Measurements from ENCODE around the gene RTTN. TPM values are rescaled to one million over a fixed set of nuclear protein-coding genes. Genes with fewer than 3 reads are reported as not detected.
"Not testable (repeated sequence)": the region's sequence is repeated elsewhere in the genome, so short reads cannot be mapped to it uniquely, and the experiment has no call there.

Gene RTTN
- total RNA-seq, 2 experiments from 2014 or later, result 24.2 to 28.6 TPM

DNA sequence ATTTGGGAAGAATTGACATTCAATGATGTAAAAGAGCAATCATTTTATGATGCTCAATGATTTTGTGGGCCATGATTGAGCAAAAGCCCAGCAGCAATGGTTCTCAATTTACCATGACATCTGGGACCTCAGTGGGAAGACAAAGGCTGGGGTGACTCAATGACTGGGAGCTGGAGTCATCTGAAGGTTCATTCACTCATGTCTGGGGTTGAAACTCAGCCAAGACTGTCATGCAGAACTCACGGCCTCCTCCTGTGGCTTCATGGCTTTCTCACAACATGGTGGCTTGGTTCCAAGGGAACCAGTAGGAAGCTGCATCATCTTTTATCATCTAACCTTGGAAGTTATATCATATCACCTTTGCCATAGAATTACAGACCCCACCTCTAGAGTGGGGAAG lies 212.7 kb downstream of the RTTN start:
- H3K4me3 Mint-ChIP-seq, result no peak overlapping the region

DNA sequence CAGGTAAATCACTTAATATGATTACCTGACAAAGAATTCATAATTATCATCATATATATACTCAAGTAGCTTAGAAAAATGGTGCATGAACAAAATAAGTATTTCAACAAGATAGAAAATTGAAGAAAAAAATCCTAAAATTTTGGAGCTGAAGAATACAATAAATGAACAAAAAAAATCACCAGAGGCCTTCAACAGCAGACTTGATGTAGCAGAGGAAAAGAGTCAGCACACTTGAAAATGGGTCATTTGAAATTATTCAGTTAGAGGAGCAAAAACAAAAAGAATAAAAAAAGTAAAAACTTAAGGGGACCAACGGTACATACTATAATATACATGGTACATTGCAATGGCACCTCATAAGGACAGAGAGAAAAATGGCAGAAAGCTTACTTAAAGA lies 217.6 kb downstream of the RTTN start:
- peaks cover 47% of the 10 kb centered on the region for H3K36me3 Mint-ChIP-seq (ENCODE audit: low read depth)

More for the DNA sequence above, 212.7 kb downstream of the RTTN start:
- ChIA-PET CTCF (no interaction called here), POLR2A (no interaction called here)
- Mint-ChIP-seq H3K27ac (no peak overlapping the region), H3K27me3 (no peaks in the 10 kb centered on the region), H3K4me1 (peaks cover 6% of the 10 kb centered on the region), H3K36me3 (ENCODE audit: low read depth) (peaks cover 53% of the 10 kb centered on the region), H3K9me3 (peaks cover 25% of the 10 kb centered on the region)
- DNase-seq, result no peak

DNA sequence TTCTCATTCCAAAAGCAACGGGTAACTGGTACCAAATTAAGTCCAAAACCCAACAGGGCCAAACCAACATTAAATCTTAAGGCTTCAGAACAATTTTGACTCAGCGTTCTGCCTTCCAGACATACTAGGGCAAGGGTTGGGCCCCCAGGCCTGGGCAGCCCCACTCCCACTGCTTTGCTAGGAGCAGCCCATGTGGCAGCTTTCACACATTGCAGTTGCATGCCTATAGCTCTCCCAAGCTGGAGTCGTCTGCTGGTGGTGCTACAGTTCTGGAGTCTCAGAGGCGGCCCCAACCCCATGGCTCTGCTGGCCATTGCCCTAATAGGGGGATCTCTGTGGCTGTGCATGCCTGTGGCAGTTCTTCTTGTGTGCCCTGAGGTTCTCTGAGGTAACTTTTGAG lies 220.2 kb downstream of the RTTN start:
- CTCF ChIA-PET, result no interaction called here
- POLR2A ChIA-PET, result no interaction called here
- H3K27me3 Mint-ChIP-seq, result no peaks in the 10 kb centered on the region
- peaks cover 34% of the 10 kb centered on the region for H3K9me3 Mint-ChIP-seq
- DNase-seq, result no peak
- peaks cover 28% of the 10 kb centered on the region for H3K4me1 Mint-ChIP-seq
- H3K36me3 Mint-ChIP-seq (ENCODE audit: low read depth), result peaks cover 48% of the 10 kb centered on the region
- no peak overlapping the region for H3K4me3 Mint-ChIP-seq
- H3K27ac Mint-ChIP-seq, result no peak overlapping the region

More for the DNA sequence above, 217.6 kb downstream of the RTTN start:
- H3K27ac Mint-ChIP-seq, result no peak overlapping the region
- ChIA-PET POLR2A (no interaction called here), CTCF (interaction anchor here (0.5 kb wide), 1 partner anchor 96 kb away, joined by 3 read pairs; no protein-coding TSS in a partner anchor)
- no peak for DNase-seq
- H3K4me3 Mint-ChIP-seq, result no peak overlapping the region
- peaks cover 38% of the 10 kb centered on the region for H3K9me3 Mint-ChIP-seq
- H3K4me1 Mint-ChIP-seq, result peaks cover 2% of the 10 kb centered on the region
- no peaks in the 10 kb centered on the region for H3K27me3 Mint-ChIP-seq

DNA sequence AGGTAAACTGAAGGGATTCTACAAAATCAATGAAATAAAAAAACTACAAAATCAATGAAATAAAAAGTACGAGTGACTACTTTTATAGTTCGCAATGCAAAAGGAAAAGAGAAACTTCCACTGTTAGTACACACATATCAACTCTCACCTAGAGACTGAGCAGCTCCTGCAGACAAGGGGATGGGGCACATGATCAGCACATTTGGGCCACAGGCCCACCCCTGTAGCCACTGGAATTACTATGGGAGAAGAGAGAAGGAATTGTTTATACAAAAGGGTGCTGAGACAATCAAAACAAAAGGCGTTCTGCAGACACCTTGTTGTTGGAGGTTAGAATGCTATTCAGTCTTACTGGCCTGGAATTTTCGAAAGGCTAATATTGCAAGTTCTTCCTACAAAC lies 223.1 kb downstream of the RTTN start:
- H3K4me1 Mint-ChIP-seq, result peaks cover 47% of the 10 kb centered on the region
- CTCF ChIA-PET, result no interaction called here
- DNase-seq, result no peak
- no peaks in the 10 kb centered on the region for H3K27me3 Mint-ChIP-seq
- H3K9me3 Mint-ChIP-seq, result peaks cover 17% of the 10 kb centered on the region
- peaks cover 47% of the 10 kb centered on the region for H3K36me3 Mint-ChIP-seq (ENCODE audit: low read depth)
- H3K4me3 Mint-ChIP-seq, result no peak overlapping the region
- POLR2A ChIA-PET, result interaction anchor here (0.7 kb wide), 1 partner anchor 84 kb away, joined by 4 read pairs; no protein-coding TSS in a partner anchor
- H3K27ac Mint-ChIP-seq, result peak overlapping the region; percentile 57

DNA sequence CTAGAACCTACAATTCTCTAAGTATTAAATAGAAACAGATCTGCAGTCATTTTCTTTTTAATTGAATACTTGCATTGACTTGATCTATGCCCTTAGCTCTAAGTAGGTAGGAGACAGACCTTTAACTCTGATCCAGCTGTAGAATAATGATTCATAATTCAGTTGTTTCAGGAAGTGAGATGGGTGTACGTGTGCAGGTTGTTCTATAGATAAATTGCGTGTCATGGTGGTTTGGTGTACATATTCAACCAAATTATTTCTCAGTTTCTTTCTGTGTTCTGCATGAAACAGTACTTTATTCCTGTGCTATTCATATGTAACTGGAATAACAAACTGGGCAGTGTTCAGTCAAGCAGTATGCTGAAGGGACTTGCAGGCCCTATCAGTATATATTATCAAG lies 223.5 kb downstream of the RTTN start:
- H3K9me3 Mint-ChIP-seq, result peaks cover 18% of the 10 kb centered on the region

DNA sequence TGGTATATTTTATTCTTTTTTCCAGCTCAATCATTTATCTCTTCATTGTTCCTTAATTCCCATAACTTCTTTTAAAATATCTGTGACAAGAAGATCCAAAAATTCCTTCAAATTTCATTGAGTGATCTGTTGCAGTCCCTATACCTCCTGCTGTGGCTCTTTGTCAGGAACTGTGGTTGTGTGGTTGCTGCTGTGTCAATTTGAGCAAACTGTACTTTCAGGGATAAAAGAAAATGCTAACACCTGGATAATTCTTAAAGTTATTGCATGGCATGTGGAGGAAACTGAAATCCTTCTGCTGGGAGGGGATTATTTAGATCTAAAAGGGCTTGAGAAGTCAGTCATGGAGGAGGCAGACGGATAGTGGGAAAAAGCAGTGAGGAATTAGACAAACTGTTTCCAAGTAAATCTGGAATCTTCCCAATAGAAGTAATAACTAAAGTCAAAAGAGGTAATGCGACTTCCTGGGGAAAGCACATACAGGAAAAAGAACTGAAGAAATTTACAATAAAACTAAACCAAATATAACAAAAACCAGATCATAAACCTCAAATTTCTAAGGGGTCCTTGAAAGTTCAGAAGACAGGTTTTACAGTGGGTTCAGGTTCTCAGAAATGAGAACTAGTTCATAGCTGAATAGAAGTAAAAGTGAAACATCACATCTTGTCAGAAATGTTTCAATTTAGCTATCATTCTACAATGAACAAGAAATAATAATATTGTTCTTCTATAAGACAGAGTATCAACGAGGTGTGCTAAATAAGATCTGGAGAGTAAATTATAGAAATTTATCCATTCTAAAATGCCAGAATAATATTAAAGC lies 224.3 kb downstream of the RTTN start:
- H3K4me1 Mint-ChIP-seq, result peaks cover 47% of the 10 kb centered on the region
- peak overlapping the region; percentile 48 for H3K27ac Mint-ChIP-seq
- CTCF ChIA-PET, result interaction anchor here (0.6 kb wide), 1 partner anchor 19 kb away, joined by 4 read pairs; no protein-coding TSS in a partner anchor
- no peak overlapping the region for H3K4me3 Mint-ChIP-seq
- DNase-seq, result no peak
- H3K27me3 Mint-ChIP-seq, result no peaks in the 10 kb centered on the region
- H3K9me3 Mint-ChIP-seq, result peaks cover 22% of the 10 kb centered on the region
- H3K36me3 Mint-ChIP-seq (ENCODE audit: low read depth), result peaks cover 48% of the 10 kb centered on the region
- POLR2A ChIA-PET, result interaction anchor here (0.6 to 0.9 kb wide), 3 partner anchors 22 to 48 kb away, joined by 3 to 4 read pairs (median 3); no protein-coding TSS in a partner anchor

More for the DNA sequence above, 223.5 kb downstream of the RTTN start:
- POLR2A ChIA-PET, result interaction anchor here (0.7 to 0.9 kb wide), 2 partner anchors 23 to 84 kb away, joined by 3 to 4 read pairs; no protein-coding TSS in a partner anchor
- no peak for DNase-seq
- Mint-ChIP-seq H3K4me3 (no peak overlapping the region), H3K27ac (no peak overlapping the region), H3K4me1 (peaks cover 47% of the 10 kb centered on the region), H3K36me3 (ENCODE audit: low read depth) (peaks cover 47% of the 10 kb centered on the region), H3K27me3 (no peaks in the 10 kb centered on the region)
- CTCF ChIA-PET, result no interaction called here

DNA sequence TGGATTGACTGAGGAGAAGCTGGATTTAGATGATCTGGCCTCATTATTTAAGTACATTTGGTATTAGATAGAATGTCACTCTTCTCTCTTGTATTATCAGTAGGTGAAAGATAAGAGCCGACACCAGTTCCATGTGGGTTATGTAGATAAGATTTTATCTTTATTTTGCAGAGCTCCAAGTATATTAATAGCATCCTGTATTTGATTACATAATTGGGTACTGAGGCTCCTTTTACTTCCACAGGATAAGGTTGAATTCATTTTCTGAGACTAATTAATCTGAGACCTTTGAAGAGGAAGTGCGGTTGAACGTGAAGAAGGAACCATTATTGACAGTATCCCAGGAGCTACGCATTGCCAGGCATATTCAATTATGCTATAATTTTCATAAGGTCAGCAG lies 225.0 kb downstream of the RTTN start:
- DNase-seq, result no peak
- CTCF ChIA-PET, result interaction anchor here (0.6 kb wide), 1 partner anchor 19 kb away, joined by 4 read pairs; no protein-coding TSS in a partner anchor
- Mint-ChIP-seq H3K36me3 (ENCODE audit: low read depth) (peaks cover 51% of the 10 kb centered on the region), H3K9me3 (peaks cover 24% of the 10 kb centered on the region), H3K27ac (no peak overlapping the region), H3K4me1 (peaks cover 47% of the 10 kb centered on the region), H3K4me3 (no peak overlapping the region), H3K27me3 (no peaks in the 10 kb centered on the region)
- POLR2A ChIA-PET, result no interaction called here

DNA sequence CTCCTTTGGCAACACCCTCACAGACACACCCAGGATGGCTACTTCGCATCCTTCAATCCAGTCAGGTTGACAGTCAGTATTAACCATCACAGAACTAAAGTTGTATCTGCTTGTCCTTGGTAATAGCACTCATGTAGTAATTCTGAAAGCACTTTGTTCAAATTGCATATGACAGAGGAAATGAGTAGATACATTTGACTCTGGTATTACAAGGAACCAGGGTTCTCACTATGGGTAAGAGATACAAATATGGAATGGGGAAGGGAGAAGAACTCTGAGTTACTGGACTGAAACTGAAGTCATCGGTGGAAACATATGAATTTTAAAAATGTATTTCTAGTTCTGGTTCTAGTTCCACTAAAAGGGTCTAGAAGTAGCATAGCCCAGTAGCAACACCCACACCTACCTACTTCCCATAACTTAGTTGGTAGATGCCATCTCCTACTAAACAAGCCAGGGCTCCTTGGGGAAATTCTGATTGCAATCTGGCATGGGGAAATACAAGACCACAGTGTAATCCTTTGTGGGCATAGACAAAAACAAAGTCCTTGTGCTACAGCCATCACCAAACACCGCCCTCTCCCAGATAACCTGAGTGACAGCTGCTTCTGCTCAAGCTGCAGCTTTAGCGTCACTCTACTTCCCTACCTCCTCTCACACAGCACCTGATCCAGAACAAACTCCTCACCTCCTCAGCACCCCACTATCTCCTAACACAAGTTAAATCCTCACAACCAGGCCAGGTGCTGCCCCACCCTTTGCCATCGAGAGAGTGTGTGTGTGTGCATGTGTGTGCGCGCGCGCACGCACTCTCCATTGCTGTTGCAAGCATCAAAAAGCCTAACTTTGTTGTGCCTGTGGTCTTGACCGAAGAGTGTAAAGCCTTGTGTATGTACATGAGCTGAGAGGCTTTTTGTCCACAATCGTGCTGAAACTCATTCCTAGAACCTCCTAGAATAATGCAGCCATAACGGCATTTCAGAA lies 226.5 kb downstream of the RTTN start:
- Mint-ChIP-seq H3K27ac (no peak overlapping the region), H3K27me3 (no peaks in the 10 kb centered on the region), H3K9me3 (peaks cover 35% of the 10 kb centered on the region), H3K4me1 (peaks cover 47% of the 10 kb centered on the region), H3K36me3 (ENCODE audit: low read depth) (peaks cover 55% of the 10 kb centered on the region), H3K4me3 (no peak overlapping the region)
- no peak for DNase-seq
- POLR2A ChIA-PET, result no interaction called here
- CTCF ChIA-PET, result no interaction called here

DNA sequence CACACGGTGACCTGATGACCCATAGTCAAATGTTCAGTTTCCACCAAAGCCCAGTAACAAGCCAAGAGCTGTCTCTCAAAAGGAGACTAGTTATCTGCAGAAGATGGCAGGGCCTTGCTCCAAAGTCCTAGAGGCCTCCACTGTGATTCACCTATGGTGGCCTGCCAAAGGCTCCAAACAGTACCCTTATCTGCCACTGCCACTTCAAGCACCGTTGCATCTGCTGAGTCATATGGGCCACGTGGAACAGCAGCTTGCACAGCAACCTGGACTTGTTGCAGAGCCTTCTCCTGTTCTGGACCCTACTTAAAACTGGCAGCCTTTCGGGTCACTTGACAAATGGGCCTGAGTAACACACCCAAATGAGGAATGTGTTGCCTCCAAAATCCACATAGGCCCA lies 230.2 kb downstream of the RTTN start:
- CTCF ChIA-PET, result interaction anchor here (1.7 kb wide), 1 partner anchor 76 kb away, joined by 5 read pairs; no protein-coding TSS in a partner anchor
- H3K4me3 Mint-ChIP-seq, H3K27me3 Mint-ChIP-seq, POLR2A ChIA-PET, DNase-seq, H3K27ac Mint-ChIP-seq: not testable (repeated sequence)
- Mint-ChIP-seq H3K9me3 (peaks cover 48% of the 10 kb centered on the region), H3K36me3 (ENCODE audit: low read depth) (peaks cover 53% of the 10 kb centered on the region), H3K4me1 (peaks cover 19% of the 10 kb centered on the region)

DNA sequence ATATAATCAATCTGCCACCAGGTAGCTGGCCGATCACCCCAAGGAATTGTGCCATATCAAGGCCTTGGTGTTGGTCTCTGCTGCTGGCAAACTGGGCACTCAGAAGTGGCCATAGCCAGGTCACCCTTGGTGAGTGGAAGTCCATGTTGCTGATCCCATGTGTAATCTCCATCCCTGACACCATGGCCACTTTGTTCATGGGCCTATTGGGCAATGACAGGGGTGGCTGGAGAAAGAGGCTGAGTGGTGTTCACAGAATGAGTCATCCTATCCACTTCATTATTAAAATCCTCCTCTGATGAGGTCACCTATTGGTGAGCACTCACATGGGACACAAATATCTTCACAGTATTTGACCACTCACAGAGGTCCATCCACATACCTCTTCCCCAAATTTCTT lies 231.1 kb downstream of the RTTN start:
- Mint-ChIP-seq H3K36me3 (ENCODE audit: low read depth) (peaks cover 45% of the 10 kb centered on the region), H3K4me1 (peaks cover 12% of the 10 kb centered on the region), H3K27me3 (no peaks in the 10 kb centered on the region), H3K27ac (no peak overlapping the region), H3K4me3 (no peak overlapping the region), H3K9me3 (peaks cover 42% of the 10 kb centered on the region)
- CTCF ChIA-PET, result no interaction called here
- DNase-seq, result no peak
- POLR2A ChIA-PET, result no interaction called here

DNA sequence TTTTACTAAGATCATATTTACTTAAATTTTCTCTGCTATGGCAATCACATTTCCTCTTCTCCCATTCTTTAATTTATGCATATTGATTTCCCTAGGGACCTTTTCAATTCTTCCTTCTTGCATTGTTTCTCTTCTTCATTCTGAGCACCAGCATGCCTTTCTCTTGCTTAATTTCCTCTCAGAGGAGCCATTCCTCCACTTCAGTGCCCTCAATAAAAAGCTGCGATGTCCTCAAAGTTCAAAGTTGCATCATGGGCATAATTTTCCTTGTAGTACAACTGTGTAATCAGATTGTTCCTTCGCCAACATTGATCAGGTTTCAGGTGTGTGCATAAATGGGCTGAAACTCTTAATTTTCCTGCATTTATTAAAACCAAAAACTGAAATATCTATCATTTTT lies 236.0 kb downstream of the RTTN start:
- H3K4me3 Mint-ChIP-seq, result no peak overlapping the region
- peaks cover 9% of the 10 kb centered on the region for H3K36me3 Mint-ChIP-seq (ENCODE audit: low read depth)
- peaks cover 40% of the 10 kb centered on the region for H3K4me1 Mint-ChIP-seq
- H3K27ac Mint-ChIP-seq, result no peak overlapping the region
- H3K9me3 Mint-ChIP-seq, result peaks cover 16% of the 10 kb centered on the region
- POLR2A ChIA-PET, result no interaction called here
- no peaks in the 10 kb centered on the region for H3K27me3 Mint-ChIP-seq
- CTCF ChIA-PET, result no interaction called here
- no peak for DNase-seq

DNA sequence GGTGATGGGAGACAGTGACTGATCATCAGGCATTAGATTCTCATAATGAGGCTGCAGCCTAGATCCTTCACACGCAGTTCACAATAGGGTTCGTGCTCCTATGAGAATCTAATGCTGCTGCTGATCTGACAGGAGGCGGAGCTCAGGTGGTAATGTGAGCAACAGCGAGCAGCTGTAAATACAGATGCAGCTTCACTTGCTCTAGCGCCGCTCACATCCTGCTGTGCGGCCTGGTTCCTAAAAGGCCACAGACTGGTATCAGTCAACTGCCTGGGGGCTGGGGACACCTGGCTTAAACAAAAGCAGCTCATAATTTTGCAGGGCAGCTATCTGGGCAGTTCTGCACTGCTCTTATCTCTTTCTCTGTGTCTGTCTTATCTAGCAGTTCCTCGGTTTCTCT lies 237.4 kb downstream of the RTTN start:
- Mint-ChIP-seq H3K4me3 (no peak overlapping the region), H3K36me3 (ENCODE audit: low read depth) (peaks cover 19% of the 10 kb centered on the region), H3K27me3 (no peaks in the 10 kb centered on the region), H3K4me1 (peaks cover 40% of the 10 kb centered on the region), H3K27ac (peak overlapping the region; percentile 47), H3K9me3 (peaks cover 15% of the 10 kb centered on the region)
- peak; percentile 72 for DNase-seq
- POLR2A ChIA-PET, result no interaction called here
- CTCF ChIA-PET, result interaction anchor here (0.6 to 2.0 kb wide), 3 partner anchors 9 to 39 kb away, joined by 3 to 14 read pairs (median 4); no protein-coding TSS in a partner anchor

DNA sequence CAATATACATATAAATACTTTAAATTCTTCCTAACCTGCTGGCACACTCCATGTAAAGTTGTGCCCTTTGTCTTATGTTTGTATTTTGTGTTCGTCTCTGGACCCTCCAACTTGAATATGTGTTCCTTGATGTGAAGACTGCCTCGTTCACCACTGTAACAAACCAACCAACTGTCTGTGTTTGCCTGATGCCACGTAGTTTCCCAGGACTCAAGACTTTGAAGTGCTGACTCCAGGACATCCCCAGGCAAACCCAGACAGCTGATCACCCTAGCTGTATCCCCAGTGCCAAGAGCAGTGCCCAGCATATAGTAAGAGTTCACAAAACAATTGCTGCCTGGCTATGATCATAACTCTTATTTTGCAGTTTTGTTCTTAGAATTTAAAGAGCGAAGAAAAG lies 242.3 kb downstream of the RTTN start:
- ChIA-PET POLR2A (no interaction called here), CTCF (no interaction called here)
- H3K9me3 Mint-ChIP-seq, result peaks cover 6% of the 10 kb centered on the region
- peaks cover 32% of the 10 kb centered on the region for H3K4me1 Mint-ChIP-seq
- peaks cover 14% of the 10 kb centered on the region for H3K36me3 Mint-ChIP-seq (ENCODE audit: low read depth)
- H3K27me3 Mint-ChIP-seq, result no peaks in the 10 kb centered on the region
- H3K27ac Mint-ChIP-seq, result no peak overlapping the region
- no peak overlapping the region for H3K4me3 Mint-ChIP-seq
- DNase-seq, result no peak
